A549 (cell line): Measurements from ENCODE around the gene ZFYVE28. TPM values are rescaled to one million over a fixed set of nuclear protein-coding genes. Genes with fewer than 3 reads are reported as not detected.

ENCODE experiments used
- ATAC-seq, 2 experiments: fragments of 200-7000 bp in 1 of 2; fragments of >200 bp in 1 of 2; cut with Nextera tagmentation in 1 of 2; cut with Tn5 transposase in 1 of 2; 3 replicates each; pipeline versions ENCODE4 v1.8.0 to v1.9.1; 2018 to 2020; ENCODE audit warnings: mild to moderate bottlenecking in 1 of 2, moderate library complexity in 1 of 2
- CTCF ChIA-PET: fragments of 300-600 bp; sonication (Branson Sonifier 250); formaldehyde crosslinking; extraction: SDS; loops from one replicate; lab custom pipeline; 2021; ENCODE audit warnings: antibody characterized with exemption, inconsistent platforms; lab: Yijun Ruan, JAX
- POLR2A ChIA-PET: fragments of 350-600 bp; formaldehyde crosslinking; extraction: SDS; loops from one replicate; lab custom pipeline; 2021; ENCODE audit warnings: antibody characterized with exemption, inconsistent platforms; lab: Yijun Ruan, JAX
- DNase-seq, 2 experiments: peaks; one replicate each; pipeline versions ENCODE4 v3.0.0 to v3.0.0-alpha.2; 2011 to 2016; ENCODE audit warnings: low read depth in 1 of 2, low spot score in 1 of 2
- FAIRE-seq: peaks from 2 replicates; lab custom pipeline; 2011; peaks lifted over from hg19 to GRCh38; lab: Jason Lieb, UNC
- H3K27ac ChIP-seq, 2 experiments: fragments of >200 bp; sonication (Bioruptor Twin); formaldehyde crosslinking; 3 replicates each; pipeline ENCODE4 v1.5.1; 2016 to 2017
- H3K4me1 ChIP-seq: fragments of >200 bp; sonication (Bioruptor Twin); formaldehyde crosslinking; 3 replicates; pipeline ENCODE4 v1.6.1; 2016
- H3K4me2 ChIP-seq: fragments of >200 bp; sonication (Bioruptor Twin); formaldehyde crosslinking; 3 replicates; pipeline ENCODE4 v1.6.1; 2016
- H3K4me3 ChIP-seq: fragments of >200 bp; sonication (Bioruptor Twin); formaldehyde crosslinking; 3 replicates; pipeline ENCODE4 v1.5.1; 2016
- H3K9me3 ChIP-seq: fragments of >200 bp; sonication (Bioruptor Twin); formaldehyde crosslinking; 3 replicates; pipeline ENCODE4 v1.6.1; 2016
- EHMT2 ChIP-seq: fragments of 200-600 bp; sonication (generic); IDR thresholded peaks from 2 replicates; pipeline ENCODE4 v1.6.1; 2016; ENCODE audit warnings: antibody characterized with exemption, low read depth, mild to moderate bottlenecking, moderate library complexity
- ELK1 ChIP-seq: fragments of 150-350 bp; IDR thresholded peaks from 2 replicates; pipeline ENCODE4 v1.6.1; 2014; ENCODE audit warnings: low read depth, mild to moderate bottlenecking, low read length
- HES2 ChIP-seq: fragments of >200 bp; sonication (Bioruptor Twin); formaldehyde crosslinking; IDR thresholded peaks from 2 replicates; pipeline ENCODE4 v1.6.1; 2016
- HMGXB4 ChIP-seq: fragments of 250-450 bp; sonication (Bioruptor Pico); IDR thresholded peaks from 2 replicates; pipeline ENCODE4 v1.5.0; 2021; ENCODE audit warnings: mild to moderate bottlenecking, moderate library complexity, borderline replicate concordance
- HOXA7 ChIP-seq: fragments of 250-450 bp; sonication (Bioruptor Pico); IDR thresholded peaks from 2 replicates; pipeline ENCODE4 v1.5.0; 2020; ENCODE audit warnings: mild to moderate bottlenecking, moderate library complexity
- JUN ChIP-seq, 2 experiments: fragments of >200 bp; sonication (Bioruptor Twin); formaldehyde crosslinking; IDR thresholded peaks; 2 replicates in 1 of 2; 3 replicates in 1 of 2; pipeline ENCODE4 v1.6.1; 2016 to 2017
- JUNB ChIP-seq: fragments of >200 bp; sonication (Bioruptor Twin); formaldehyde crosslinking; IDR thresholded peaks from 2 replicates; pipeline ENCODE4 v1.6.1; 2016
- MAZ ChIP-seq: fragments of 150-350 bp; IDR thresholded peaks from 2 replicates; pipeline ENCODE4 v1.6.1; 2014; ENCODE audit warnings: antibody characterized with exemption, low read depth, low read length, borderline replicate concordance
- MYC ChIP-seq: IDR thresholded peaks from 2 replicates; pipeline ENCODE4 v1.6.1; 2012; ENCODE audit warnings: mild to moderate bottlenecking, inconsistent platforms, low read length, improper control_type of control experiment, borderline replicate concordance
- NPAS2 ChIP-seq: fragments of 250-450 bp; sonication (Bioruptor Pico); IDR thresholded peaks from 2 replicates; pipeline ENCODE4 v1.8.0; 2022; ENCODE audit warnings: mild to moderate bottlenecking, moderate library complexity, borderline replicate concordance
- POLR2A ChIP-seq: IDR thresholded peaks from 2 replicates; pipeline ENCODE4 v1.6.1; 2012; ENCODE audit warnings: mild to moderate bottlenecking, low read length
- REST ChIP-seq: fragments of 200-600 bp; sonication (generic); IDR thresholded peaks from 2 replicates; pipeline ENCODE4 v1.6.1; 2016; ENCODE audit warnings: antibody characterized with exemption, mild to moderate bottlenecking, moderate library complexity
- RFX5 ChIP-seq: fragments of 450-650 bp; IDR thresholded peaks from 2 replicates; pipeline ENCODE4 v1.7.1; 2014; ENCODE audit warnings: antibody characterized with exemption, mild to moderate bottlenecking, moderate library complexity
- SREBF2 ChIP-seq: fragments of 450-650 bp; IDR thresholded peaks from 2 replicates; pipeline ENCODE4 v1.6.1; 2014; ENCODE audit warnings: mild to moderate bottlenecking, moderate library complexity
- TP53 ChIP-seq: fragments of 250-450 bp; sonication (Bioruptor Pico); IDR thresholded peaks from 2 replicates; pipeline ENCODE4 v1.5.0; 2021; ENCODE audit warnings: mild to moderate bottlenecking, moderate library complexity
- USF2 ChIP-seq: fragments of 450-650 bp; IDR thresholded peaks from 2 replicates; pipeline ENCODE4 v1.6.1; 2014; ENCODE audit warnings: antibody characterized with exemption
- ZC3H11A ChIP-seq: fragments of 450-650 bp; IDR thresholded peaks from 2 replicates; pipeline ENCODE4 v1.6.1; 2014; ENCODE audit warnings: antibody characterized with exemption, mild to moderate bottlenecking
- ZSCAN20 ChIP-seq: fragments of 250-450 bp; sonication (Bioruptor Pico); IDR thresholded peaks from 2 replicates; pipeline ENCODE4 v1.8.0; 2022; ENCODE audit warnings: mild to moderate bottlenecking, moderate library complexity
- WGBS: methylation state at CpG from one replicate; pipeline ENCODE4 v1.1.6; 2017; ENCODE audit errors: missing lambda C conversion rate; 5-methylcytosine and 5-hydroxymethylcytosine counted together
- polyA plus RNA-seq, 4 experiments: library from polyadenylated mRNA; depleted of rRNA in 3 of 4; stranded (reverse); fragments of >200 nt; fragmentation: RNase III in 1 of 4; extraction: RNeasy Plus Mini Kit Qiagen cat#74134 plus additional on column Dnase treatment in 1 of 4; gene quantifications; 2 replicates in 3 of 4; 3 replicates in 1 of 4; pipeline ENCODE4 v1.2.3, GENCODE V29; 2011 to 2017

The ZFYVE28 gene
- polyA plus RNA-seq, 2 of the 4 experiments (the other 2 are of a cell fraction), result 2.1 to 2.3 TPM

GRCh38 chr4:2295500-2295899 lies 122.9 kb downstream of the ZFYVE28 start (continued):
- TF ChIP-seq REST (no peak), NPAS2 (no peak), JUN (IDR thresholded peaks at IDR 0.05) (no peak), SREBF2 (no peak)

- TF ChIP-seq TP53 (no peak), HES2 (no peak)
- DNase-seq, result no peak
- WGBS, result 75% methylated on average over 6 of the region's 6 CpGs
- Histone ChIP-seq H3K4me3 (no peak overlapping the region), H3K4me2 (no peak overlapping the region), H3K27ac (no peak overlapping the region), H3K4me1 (no peaks in the 10 kb centered on the region), H3K9me3 (no peaks in the 10 kb centered on the region)
- no peak for ATAC-seq
- CTCF ChIA-PET, result interaction anchor here (1.1 kb wide), 1 partner anchor 121 kb away, joined by 3 read pairs; no protein-coding TSS in a partner anchor
- POLR2A ChIA-PET, result no interaction called here
- no peak for FAIRE-seq
These were observed 125.8 kb downstream of the ZFYVE28 start for GRCh38 chr4:2292646-2293108.

- H3K4me1 ChIP-seq, result no peaks in the 10 kb centered on the region
- TF ChIP-seq JUNB (no peak), EHMT2 (no peak), MYC (no peak), HES2 (no peak), ZC3H11A (no peak), TP53 (no peak), USF2 (no peak), RFX5 (no peak), ZSCAN20 (no peak), MAZ (no peak), HMGXB4 (CRISPR knock-in tag) (no peak), HOXA7 (no peak), ELK1 (no peak), REST (no peak), POLR2A (no peak)
- TF ChIP-seq, all 56 proteins: peak for 0
- Histone ChIP-seq H3K9me3 (no peaks in the 10 kb centered on the region), H3K4me3 (no peak overlapping the region), H3K27ac (no peak overlapping the region), H3K4me2 (no peak overlapping the region)
- no peak for FAIRE-seq
- ATAC-seq, result no peak
- ChIA-PET CTCF (interaction anchor here (1.1 kb wide), 1 partner anchor 121 kb away, joined by 3 read pairs; no protein-coding TSS in a partner anchor), POLR2A (no interaction called here)
- WGBS, result 74% methylated on average over 10 of the region's 20 CpGs
- no peak for DNase-seq
These were observed 126.5 kb downstream of the ZFYVE28 start for GRCh38 chr4:2291705-2292645.
